Stimulated activated CD4-positive, alpha-beta T cell treated with anti-CD3 and anti-CD28 coated beads, Interleukin-4, amount 100 ng/mL, for 1 hour (primary cell): ENCODE data around the gene CLEC16A.
"Not testable (repeated sequence)": the region's sequence is repeated elsewhere in the genome, so short reads cannot be mapped to it uniquely, and the experiment has no call there.

Experiments
- DNase-seq: peaks from one replicate; pipeline ENCODE4 v3.0.0-alpha.2; 2020

Gene CLEC16A

GRCh38 chr16:10926867-10927266 is 17.5 kb upstream of the CLEC16A start:
- DNase-seq, result no peak

GRCh38 chr16:10927497-10928112 is 16.8 kb upstream of the CLEC16A start:
- no peak for DNase-seq

DNA sequence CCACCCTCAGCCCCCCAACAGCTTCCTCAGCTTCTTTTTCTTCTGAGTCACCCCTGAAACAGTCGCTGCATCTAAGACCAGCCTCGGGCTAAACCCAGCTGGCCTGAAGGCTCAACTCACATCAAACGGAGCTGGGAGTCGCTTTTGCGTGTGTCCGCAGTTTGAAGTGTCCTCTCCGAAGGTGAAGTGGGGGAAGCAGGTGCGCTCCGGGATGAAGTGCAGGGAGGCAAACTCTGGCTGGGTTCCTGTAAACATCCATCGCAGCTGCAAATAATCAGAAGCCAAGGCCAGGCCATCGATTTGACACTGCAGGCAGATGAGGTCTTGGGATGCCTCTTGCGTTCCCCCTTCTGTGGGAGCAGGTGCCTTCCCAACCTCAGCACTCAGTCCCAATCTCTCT is 15.3 kb upstream of the CLEC16A start:
- DNase-seq, result not testable (repeated sequence)

- no peak for DNase-seq
These were observed 14.3 kb upstream of the CLEC16A start for GRCh38 chr16:10929853-10930754.

- no peak for DNase-seq
These were observed 13.6 kb upstream of the CLEC16A start for GRCh38 chr16:10930755-10931093.

- DNase-seq, result no peak
These were observed 13.2 kb upstream of the CLEC16A start for GRCh38 chr16:10931134-10931533.

DNA sequence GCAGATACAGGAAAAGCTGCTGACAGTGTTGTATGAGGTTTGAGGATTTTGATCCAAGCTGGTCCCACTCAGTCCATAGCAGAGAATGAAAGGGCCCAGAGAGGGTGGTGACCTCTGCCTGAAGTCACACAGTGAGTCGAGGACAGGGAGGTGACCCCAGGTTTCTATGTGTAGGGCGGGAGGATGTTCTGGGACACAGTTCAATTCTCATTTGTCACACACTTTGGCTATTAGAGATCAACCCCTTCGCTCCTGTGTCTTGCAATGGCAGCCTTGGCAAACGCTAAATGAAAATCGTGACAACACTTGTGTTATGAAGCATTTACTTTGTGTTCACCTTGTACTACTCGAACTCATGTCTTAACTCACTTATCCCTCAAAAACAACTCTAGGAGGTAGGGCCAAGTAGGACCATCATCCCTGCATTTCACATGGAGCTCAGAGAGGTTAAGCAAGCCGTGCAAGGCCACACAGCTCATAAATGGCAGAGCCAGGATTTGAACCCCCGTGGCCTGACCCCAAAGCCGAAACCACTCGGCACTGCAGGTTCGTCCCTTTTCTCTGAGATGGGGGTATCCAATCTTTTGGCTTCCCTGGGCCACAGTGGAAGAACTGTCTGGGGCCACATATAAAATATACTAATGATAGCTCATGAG is 12.3 kb upstream of the CLEC16A start:
- DNase-seq, result no peak

DNA sequence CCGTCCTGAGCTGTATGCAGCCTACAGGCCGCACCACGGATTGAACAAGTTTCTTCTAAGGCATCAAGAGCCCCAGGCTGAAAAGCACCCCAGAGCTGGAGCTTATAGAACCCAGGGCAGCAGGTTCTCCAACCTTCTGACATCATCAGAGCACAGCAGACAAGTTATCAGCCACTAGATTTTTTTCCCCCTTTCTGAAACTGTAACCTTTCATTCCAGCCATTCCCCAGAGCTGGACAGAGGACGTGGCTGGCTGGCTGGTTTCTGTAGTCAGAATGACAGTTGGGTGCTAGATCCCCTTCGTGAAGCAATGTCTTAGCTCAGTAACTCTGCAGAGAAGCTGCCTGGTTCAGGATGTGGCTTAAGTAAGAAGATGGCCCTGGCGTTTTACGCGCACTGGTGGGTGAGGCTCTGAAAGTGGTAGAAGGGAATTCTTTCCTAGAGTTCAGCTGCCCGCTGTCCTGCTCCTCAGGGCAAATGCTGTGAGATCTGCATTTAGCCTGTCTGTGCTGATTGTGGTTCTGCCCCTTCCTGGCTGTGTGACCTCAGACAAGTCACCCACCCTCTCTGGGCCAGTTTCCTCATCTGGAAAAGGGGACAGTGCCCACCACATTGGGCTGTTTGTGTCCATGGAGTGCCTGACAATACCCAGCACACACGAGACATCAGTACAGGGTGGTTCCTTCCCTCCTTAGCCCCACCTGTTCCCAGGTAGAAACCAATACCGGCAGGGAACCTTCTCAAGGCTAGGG is 11.2 kb upstream of the CLEC16A start:
- no peak for DNase-seq

- no peak for DNase-seq
These were observed 10.5 kb upstream of the CLEC16A start for GRCh38 chr16:10933865-10934264.

- no peak for DNase-seq
These were observed 9.8 kb upstream of the CLEC16A start for GRCh38 chr16:10934325-10935107.

- no peak for DNase-seq
These were observed 9.0 kb upstream of the CLEC16A start for GRCh38 chr16:10935226-10935915.

DNA sequence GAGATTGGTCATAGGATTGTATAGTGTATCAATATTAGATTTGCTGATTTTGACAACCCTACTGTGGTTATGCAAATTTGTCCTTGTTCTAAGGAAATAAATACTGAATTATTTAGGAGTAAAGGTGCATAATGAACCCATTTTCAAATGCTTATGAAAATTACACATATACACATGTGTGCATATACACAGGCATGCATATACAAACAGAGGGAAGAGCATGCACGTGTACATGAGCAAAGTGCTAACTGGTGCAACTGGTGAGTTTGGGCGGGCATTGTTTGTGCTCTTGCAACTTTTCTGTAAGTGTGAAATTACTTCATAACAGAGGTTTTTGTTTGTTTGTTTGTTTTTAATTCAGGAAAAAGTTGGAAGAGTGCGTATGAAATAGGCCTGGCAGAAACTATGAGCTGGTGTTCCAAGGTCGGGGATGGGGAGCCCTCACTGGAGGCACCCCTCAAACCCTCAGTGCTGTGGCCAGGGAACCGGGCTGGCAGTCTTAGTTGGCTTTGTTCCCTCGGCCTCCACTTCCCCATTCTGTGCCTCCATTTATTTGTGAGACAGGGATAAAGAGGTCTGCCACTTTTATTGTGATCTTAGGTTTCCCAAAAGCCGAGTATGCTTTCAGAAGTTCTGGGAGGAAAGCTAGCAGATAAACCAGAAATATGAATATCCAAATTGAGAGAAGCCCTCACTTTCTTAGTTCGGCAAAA is 7.9 kb upstream of the CLEC16A start:
- DNase-seq, result no peak

DNA sequence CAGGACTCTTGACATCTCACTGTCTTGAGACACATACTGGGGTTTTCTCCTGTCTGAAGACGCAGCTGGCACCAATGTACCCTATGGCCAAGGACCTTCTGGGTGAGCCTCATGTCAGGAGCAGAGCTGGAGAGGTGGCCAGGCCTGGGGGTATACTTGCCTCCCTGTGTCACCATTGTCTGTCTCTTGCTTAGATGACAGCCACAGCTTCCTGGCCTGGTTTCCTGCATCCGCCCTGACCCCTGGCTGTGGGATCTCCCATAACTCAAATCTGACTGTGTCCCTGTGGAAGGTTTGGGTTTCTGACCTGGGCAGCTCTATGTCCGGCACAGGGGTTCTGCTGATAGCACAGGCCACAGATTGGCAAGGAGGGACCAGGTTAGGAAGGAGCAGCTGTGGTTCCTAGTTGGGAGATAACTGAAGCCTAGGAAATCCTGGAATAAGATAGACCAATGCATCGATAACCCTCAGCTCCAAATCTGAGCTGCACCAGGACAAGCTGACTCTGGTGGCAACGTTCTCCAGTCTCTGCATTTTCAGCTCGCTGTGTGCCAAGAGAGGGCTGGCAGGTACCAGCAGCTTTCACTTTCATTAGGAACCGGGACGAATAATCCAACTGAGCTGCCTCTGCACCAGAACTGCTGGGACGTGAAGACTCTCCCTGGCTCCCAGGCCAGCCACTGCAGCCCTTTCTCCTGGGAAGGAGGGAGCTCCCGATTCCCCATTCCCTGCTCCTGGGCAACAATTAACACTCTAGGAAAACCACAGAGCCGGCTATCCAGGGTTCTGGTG is 7.1 kb upstream of the CLEC16A start:
- DNase-seq, result no peak

GRCh38 chr16:10938321-10938720 is 6.0 kb upstream of the CLEC16A start:
- DNase-seq, result no peak

- DNase-seq, result no peak
These were observed 5.3 kb upstream of the CLEC16A start for GRCh38 chr16:10938796-10939648.

DNA sequence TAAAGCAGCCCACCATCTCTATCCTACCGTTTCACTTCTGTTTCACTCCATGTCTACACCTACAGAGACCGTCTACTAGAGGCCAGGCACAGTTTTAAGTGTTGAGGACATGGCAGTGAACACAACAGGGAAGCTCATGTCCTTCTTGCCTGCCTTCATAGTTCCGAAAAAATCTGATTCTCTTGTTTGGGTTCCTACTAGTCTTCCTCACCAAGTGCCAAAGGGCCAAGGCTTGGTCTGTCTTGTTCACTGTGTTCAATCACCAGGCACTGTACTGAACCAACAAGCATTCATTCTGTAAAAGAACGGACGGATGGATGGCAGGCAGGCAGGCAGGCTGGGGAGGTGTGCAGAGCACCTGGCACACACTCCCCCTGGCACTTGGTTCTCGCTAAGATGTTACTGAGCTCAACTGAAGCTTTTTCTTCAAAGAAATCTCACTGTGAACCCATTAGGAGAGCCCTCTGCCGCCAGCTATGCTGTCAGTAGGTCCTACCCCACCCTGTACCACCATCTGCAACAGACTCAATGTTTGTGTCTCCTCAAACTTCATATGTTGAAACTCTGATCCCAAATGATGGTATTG is 4.6 kb upstream of the CLEC16A start:
- no peak for DNase-seq

DNA sequence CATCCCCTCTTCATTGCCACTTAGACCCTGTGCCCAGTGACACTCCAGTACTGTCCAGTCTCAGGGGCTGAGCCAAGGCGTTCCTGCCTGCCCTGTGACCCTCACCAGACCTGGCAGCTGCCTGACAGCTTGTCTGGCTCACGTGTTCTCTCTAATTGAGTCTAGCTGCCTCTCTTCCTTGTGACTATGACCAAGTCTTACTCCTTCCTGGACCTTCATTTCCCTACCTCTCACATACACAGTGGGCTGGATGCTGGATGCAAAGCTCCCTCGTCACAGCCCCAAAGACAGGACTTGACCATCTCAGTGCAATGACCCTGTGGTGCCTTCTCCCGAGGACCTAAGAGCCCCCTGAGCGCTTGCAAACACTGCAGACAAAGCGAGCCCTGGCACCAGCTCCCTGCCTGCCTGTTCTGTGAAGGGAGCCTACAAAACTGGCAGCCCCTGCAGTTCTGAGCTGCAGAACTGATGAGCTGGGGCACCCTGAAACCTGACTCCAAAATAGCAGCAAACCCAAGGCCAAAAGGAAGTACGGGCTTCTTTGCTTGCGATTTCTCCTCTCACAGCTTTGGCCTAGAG is 3.8 kb upstream of the CLEC16A start:
- DNase-seq, result no peak

DNA sequence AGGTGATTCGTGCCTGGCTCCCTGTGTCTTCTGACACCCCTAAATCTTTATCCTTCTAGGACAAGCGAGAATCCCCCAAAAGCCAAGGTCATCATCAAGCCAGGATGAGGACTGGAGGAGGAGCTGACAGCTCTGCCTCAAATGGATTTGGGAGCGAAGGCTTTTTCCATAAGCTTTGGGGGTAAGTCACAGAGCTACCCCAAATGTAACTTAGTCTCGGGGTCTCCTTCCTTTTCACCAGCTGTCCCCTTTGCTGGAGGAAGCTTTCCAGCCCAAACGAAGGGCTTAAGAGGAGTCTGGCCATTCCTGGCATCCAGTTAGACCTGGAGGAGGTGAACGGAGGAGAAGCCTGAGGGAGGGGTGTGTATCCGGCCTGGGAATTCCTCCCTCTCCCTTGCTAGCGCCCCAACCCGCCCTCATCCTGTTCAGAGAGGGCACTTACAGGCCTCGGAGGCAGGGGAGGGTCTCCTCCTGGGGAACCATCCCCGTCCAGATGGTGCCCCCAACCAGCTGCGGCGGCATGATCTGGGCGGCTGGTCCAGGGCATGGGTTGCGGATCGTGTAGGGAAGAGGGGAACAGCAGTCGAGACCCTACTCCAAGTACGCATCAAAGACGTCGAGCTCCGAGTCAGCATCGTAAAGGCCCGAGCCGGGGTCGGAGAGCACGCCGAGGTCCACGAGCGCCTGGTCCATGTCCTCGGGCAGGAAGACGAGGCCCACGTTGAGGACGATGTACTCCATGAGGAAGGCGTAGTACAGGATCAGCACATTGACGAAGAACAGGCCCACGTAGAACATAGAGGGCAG is 3.0 kb upstream of the CLEC16A start:
- DNase-seq, result no peak
